Measurements from ENCODE around the gene KCNJ10.
A peak's percentile ranks its signal among the peaks of the same experiment; 100 is the strongest.

The KCNJ10 gene

DNA sequence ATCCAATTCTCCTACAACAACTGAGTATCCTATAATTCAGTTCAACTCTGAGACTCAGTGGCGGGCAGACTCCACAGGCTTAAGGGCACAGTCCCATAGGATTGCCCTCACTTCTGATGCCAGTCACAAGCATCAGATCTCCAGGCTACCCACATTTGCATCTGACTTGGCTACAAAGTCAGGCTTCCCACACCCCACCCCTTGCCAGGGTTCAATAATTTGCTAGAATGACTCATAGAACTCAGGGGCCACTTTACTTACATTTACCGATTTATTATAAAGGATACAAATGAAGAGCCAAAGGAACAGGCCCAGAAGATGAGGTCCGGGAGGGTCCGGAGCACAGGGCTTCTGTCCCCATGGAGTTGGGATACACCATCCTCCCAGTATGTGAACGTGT lies 80.0 kb downstream of the KCNJ10 start:
- no peak for DNase-seq

DNA sequence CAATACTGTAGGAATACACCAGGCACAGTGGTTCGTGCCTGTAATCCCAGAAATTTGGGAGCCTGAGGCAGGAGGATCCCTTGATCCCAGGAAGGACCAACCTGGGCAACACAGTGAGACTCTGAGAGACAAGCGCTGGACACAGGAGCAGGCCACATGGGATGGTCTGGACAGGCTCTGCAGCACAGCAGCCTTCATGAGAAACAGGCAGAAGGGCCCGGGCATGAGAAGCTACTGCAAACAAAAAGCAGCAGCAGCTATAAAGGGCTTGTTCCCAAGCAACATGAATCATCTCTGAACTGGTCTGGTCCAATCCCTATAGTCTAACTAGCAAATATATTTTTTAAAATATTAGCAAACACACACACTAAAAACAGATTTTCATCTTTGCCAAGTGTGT lies 80.4 kb downstream of the KCNJ10 start:
- DNase-seq: no peak

DNA sequence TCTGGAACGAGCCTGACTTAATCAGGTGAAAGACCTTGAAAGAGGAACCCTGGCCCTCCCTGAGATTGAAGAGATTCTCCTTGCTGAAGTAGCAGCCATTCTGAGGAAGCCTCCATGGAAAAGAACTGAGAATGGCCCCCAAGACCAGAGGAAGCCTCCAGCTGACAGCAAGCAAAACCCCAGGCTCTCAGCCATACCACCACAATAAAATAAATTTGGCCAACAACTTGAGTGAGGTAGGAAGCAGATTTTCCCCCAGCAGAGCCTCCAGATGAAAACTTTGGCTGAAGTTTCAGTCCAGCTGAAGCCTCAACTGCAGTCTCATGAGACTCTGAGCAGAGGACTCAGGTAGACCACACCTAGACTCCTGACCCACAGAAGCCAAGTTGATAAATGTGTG lies 82.0 kb downstream of the KCNJ10 start:
- no peak for DNase-seq

DNA sequence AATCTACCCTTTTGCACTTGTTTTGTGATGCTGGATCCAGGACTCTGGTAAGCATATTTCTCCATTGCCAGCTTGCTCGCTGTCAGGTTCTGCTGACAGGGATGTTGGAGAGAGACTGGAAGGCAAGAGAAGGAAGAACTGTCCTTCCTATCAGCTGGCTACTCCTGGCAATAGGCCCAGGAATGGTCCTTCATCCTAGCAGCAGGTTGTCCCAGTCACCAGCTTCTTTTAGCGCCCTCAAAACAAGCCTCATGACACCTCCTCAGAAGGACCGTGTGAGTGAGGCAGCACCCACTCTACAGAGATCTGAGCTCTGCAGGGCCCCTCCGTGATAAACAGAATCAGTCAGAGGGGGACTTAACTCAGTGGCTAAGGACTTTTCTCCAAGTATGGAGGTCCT lies 82.8 kb downstream of the KCNJ10 start:
- no peak for DNase-seq

DNA sequence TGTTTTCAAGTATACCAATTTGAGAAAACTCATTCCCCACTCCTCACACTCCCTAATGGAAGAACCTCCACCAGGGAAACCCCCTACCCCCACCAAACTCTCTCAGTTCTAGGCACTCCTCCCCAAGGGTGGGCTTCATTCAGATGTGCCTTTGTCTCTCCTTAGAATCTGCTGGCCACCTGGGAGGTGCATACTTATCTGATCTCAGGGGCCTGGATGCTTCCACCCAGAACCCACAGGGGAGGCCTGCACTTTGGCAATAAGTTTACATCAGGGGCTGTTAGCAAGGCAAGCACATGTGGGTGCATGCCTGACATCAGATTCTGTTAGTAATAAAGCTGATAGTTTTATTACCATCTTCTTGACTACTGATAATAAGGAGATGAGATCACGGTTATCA lies 83.4 kb downstream of the KCNJ10 start:
- no peak for DNase-seq

DNA sequence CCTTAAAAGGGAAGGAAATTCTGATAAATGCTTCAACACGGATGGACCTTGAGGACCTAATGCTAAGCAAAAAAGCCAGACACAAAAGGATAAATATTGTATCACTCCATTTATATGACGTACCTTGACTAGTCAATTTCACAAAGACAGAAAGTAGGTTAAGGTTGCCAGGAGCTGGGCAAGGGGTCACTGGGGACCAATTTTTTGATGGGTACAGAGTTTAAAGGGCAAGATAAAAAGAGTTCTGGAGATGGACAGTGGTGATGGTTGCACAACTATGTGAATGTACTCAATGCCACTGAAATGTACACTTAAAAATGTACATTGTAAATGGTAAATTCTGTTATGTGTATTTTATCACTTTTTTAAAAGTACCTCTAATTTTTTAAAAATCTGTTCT lies 83.9 kb downstream of the KCNJ10 start:
- DNase-seq: no peak

DNA sequence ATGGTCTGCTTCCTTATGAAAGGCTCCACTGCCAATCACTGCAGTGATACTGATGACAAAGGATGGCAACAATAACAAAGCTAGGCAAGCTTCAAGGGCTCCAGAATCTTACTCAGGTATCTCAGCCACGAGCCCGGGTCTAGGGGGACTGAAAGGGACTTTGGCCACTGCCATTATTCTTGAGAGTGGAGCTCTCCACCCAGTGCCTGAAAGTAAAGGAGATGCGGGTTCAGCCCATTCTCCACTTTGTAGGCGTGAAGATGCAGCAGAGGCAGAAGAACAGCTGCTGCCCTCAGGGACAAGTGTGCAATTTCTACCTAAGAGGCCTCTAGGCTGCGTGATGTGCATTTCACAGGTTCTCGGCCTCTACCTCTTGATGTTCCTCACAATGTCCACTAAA lies 84.5 kb downstream of the KCNJ10 start:
- DNase-seq: no peak

DNA sequence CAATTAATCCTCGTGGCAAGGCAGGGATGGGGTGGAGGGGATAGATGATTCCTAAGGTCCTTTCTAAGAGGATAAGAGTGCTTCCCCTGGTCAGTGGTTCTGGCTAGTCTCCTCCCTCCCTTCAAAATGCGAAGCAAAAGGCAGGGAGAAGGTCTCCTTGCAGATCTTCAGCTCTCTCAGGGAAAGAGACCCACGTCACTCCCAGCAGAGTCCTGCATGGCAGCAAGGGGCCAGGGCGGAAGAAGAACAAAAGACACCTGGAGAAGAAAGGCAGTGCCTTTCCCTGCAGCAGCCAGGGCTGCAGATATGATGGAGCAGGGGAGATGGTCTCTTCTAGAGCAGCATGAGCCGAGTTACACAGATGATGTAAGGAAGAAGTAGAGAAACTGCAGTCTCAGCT lies 86.3 kb downstream of the KCNJ10 start:
- no peak for DNase-seq

DNA sequence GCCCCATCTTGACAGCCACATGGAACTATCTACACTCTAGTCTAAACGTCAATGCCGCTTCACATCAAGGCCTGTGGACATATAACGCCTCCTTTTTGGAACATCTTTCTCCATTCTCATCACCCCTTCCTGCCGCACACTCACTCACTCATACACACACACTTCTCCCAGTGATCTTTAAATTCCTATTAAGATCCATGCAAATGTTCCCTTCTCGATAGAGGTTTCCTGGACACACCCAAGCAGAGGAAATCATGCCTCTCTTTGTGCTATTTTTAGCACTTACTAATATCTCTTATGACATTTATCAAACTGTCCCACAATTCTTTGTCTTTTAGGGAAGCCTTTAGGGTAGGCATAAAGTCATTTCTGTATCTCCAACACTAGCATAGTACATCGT lies 87.7 kb downstream of the KCNJ10 start:
- DNase-seq: no peak

DNA sequence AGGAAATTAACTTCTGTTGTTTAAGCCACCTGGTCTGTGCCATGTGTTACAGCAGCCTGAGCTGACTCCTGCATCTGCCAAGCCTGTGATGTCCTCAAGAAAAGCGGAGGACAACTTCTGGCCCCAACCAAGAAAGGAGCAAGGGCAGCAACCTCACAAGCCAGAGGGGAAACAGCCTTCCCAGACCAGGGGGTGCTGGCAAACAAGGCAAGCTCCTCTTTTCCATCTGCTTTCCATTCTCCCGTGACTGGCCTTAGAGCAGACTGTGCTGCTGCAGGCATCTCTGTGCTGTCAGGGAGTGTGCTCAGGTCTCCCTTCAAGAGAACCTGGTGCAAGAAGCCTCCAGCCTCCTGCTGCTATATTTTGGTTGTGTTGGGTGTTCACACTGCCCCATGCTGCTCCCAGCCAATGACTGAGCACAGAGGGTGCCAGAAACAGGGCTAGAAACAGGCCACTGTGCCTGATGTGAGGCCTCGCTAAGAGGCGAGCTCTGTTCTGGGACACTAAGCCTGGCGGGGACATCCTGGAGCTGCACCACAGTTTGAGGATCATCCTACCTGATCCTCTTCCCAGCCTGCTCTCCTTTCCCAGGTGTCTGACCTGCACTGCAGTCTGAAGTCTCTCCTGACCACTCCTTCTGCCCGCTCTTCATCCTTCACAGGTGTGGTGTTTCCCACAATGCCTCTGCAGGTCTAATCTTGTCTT lies 88.5 kb downstream of the KCNJ10 start:
- DNase-seq: no peak

DNA sequence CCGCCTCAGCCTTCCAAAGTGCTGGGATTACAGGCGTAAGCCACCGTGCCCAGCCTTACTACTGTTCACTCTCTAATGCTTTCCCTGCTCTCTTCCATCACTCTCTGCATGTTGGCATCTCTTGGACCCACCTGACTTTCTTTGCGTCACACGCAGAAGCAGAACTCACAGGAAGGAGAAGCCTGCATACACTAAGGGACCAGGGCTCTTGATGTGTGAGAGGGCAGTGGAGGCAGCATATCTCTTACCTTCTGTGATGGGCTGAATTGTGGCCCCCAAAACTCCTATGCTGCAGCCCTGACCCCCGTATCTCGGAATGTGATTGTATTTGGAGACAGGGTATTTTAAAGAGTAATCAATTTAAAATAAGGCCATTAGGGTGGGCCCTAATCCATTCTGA lies 89.2 kb downstream of the KCNJ10 start:
- DNase-seq: no peak

DNA sequence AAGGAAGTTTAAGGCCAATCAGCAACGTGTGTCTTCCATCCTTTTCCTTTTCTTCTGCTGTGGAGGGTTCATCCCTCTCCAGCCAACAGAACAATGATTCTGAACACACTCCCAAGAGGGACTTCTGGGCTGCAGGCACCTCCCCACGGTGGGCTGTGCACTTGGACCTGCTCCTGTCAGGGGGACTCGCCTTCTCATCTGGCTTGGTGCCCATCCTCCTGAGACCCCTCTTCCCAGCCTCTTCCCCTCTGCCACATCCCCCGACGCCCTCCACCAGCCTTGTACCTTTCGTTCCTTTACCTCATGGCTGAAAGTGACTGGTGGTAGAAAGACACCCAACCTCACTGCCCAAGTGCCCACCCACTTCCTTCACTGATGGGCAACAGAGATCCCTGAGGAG lies 89.9 kb downstream of the KCNJ10 start:
- DNase-seq: no peak

DNA sequence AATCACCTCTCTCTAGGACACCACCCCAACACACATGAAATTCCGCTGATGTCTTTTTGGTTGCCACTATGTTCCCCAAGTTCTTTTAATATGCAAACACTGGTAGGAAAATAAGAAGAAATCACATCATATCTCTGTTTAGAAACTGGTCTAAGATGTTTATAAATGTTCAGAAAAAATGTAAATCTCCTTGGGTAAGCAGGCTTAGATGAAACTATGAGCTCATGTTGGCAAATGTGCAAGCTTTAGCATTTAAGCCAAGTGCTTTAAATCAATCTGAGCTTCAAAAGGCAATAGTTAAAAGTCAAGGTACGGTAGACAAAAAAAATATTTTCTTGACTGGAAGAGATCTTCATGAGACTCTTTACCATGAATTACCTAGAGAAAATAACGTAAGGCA lies 90.7 kb downstream of the KCNJ10 start:
- DNase-seq: no peak

DNA sequence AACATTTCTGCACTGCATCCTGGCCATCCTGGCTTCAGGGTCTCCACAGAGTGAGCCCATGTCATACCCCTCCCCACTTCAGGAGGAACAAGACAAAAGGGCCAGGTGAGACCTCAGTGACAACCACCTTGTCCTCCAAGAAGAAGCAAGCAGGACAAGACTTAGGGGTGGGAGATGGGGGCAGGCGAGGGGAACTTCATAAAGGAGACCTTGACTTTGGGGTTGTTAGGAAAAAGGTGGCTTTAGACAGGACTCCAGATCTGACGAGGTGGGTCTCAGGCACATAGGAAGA lies 91.9 kb downstream of the KCNJ10 start:
- DNase-seq: no peak

DNA sequence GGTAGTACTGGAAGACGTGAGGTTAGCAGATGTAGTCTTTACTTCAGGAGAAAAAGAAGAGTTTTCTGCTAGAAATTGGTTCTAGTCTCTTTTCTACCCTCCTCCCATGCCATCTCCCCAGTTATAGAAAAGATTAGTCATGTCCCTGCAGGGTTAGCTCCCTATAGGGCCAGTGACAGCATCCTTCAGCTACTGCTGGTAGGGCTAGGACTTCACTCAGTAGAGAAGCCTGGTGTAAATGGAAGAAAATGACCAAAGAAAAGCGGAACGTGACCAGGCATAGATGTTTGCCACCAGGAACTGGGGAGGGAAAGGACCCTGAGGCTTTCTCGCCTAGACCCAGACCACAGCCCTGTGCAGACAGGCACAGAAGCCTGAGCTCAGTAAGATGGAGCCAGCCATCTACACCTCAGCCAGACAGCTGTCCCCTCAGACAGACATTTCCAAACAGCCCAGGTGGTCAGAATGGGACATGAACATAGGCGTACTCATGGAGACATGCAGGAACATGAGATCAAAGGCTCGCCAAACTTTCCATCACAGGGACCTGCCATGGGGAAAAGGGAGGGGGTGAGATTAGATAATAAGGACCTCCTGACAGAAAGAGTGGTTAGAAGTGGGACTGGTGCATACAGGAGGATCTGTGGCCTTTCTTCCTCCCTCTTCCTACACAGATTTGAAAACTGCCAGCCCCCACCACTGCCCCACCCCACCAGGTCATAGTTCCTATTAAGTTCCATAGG lies 92.4 kb downstream of the KCNJ10 start:
- DNase-seq: no peak

DNA sequence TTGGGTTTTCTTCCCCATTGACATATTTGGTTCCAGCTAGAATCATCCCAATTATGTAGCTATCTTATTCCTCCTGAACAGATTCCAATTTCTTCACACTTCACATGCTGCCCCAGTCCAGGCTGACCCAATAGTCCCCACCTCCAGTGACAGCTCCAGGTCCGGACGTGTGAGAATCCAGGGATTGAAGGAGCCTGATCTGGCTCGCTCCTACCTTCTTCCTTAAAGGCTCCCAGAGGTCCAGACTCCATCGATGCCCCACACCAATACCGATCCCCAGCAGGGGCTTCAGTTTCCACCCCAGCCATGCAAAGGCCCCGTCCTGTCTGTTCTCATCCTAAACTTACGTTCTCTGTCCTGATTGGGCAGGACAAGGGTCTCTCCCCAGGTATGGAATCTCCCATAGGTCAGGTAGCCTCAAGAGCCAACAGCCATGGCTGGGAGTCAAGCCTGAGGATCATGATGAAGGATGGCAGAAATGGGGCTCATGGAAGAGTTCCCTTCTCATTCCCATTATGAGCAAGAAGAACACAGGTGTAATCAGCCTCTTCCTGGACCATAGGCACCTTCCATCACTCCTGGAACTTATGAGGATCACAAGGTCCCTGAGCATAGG lies 95.5 kb downstream of the KCNJ10 start:
- DNase-seq: no peak

DNA sequence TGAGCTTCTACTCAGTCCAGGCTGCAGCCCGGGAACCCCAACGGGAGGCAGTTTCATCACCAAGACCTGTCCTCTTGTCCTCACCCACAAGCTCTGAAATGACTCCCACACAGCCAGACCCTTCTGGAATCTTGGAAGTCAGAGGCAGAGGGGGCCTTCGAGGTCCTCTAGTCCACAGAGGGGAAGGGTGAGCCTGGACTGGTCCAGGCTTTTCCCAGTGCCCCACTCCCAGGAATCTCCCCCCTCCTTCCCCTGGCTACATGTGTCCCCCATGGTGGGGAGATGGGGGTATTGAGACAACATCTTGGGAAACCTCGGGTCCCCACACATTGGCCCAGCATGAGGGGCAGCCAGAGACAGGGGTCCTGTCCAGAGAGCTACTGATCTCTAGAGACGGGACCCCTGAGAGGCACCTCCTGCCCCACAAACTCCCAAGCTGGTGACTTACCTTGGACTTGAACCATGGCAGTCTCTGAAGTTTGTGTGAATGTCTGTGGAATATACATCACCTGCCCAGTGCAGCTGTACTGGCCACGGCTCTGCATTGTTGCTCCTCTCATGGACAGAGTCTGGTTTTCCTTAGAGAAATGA lies 96.5 kb downstream of the KCNJ10 start:
- no peak for DNase-seq

DNA sequence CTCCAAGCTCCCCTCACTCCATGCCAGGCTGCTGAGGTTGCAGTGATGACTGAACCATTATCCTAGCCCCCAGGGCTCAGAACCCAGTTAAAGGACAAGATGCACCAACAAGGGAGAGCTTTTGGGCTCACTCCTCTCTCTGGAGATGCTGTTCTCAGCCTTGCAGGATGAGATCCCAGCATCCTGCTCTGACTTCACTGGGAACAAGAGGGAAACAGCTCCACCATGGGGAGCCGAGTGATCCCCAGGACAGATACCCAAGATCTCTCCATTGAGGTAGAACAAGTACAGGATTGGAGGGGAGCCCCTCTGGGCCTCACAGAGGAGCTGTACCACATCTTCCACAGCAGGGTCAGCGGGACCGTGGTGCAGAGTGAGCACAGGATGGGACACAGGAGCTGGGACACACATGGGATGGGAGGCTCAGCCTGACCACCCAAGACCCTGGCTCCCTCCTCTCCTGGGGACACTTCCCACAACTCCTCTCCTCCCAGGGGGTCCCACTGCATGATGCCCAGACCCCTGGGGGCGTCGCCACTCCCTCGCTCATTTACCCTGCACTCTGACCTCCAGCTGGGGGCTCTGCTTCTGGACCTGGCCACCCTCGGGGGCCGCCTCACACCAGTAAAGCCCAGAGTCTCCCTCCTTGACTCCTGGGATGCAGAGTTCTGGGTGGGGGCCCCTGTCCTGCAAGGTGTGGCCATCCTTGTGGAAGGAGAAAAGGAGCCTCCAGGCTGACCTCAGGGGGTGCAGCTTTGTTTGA lies 97.3 kb downstream of the KCNJ10 start:
- no peak for DNase-seq

DNA sequence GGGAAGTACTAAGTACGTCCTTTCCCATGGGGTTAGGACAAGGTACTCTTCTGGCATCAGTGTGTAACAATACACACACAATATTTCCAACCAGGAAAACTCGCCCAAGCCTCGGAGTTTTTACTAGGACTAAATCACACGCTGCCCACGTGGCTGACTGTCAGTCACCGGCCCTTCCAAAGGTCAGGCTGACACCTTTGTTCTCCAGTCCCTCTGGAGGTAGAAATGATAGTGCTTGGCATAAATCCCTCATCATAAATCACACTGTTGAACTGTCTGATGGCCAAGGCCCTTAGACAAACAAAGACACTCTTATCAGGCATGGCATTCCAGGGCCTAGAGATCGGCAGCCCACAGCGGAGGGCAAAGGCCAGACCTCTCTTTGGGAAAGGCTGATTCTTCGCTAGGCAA lies 99.0 kb downstream of the KCNJ10 start:
- DNase-seq: peak in 1 of 14 donors; percentile 1

DNA sequence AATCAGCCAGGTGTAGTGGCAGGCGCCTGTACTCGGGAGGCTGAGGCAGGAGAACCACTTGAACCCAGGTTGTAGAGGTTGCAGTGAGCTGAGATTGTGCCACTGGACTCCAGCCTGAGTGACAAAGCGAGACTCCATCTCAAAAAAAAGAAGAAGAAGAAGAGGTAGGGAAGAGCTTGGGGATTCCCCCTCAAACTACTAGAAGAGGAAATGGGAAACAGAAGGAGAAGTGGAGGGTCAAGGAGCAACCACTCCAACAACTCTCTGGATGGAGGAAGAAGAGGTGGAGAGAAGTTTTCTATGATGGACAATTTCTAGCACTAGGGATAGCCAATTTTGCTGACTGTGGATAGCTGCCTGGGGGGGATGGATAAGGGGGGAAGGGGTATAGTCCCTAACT lies 101.1 kb downstream of the KCNJ10 start:
- no peak for DNase-seq

DNA sequence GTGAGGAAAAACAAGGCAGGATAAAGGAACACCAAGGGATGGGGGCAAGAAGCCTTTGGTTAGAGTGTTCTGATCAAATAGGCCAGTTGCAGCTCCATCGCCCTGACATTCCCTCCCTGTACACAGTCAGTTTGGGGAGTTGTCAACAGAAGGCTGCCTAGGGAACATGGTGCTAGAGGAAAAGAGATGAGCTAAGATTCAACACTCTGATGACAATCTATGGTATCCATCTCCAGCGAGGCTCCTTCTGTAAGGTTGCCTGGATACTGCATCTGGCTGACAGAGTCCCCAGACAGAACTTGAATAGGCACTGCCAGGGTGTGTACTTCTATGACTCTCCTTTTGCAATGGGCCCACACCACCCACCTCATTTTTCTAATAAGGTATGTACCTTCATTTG lies 104.7 kb downstream of the KCNJ10 start:
- DNase-seq: no peak

DNA sequence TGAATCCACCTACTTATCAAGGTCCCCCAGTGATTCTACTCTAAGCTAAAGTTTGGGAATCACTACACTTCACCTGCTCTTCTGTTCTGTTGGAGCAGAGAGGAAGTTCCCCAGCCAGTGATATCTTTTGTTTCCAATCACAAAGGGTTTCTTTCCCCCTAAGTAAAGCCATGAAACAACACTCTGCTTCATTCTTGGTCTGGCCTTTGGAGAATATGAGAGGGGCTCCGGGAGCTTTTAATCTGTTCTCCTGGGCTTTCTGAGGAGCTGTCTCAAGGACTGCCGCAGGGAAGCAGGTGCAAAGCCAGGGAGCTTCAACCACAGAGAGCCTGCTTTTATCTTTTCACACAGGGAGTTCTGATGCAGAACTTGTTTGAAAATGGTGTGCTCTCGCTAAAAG lies 105.8 kb downstream of the KCNJ10 start:
- no peak for DNase-seq

DNA sequence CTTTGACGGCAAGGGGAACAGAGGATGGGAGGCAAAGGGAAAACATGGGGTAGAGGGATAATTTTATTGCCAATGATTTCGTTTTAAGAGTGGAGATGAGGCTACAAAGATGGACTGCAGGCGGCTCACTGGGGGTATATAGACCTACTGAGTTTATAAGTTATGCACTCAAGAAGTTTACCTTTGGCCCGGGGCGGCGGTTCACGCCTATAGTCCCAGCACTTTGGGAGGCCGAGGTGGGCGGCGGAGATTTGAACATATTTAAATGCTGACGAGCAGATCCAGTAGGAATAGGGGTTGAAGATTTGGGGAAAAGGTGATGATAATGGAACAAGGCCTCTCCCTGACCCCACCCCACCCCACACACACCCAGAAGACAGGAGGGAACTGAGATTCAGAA lies 107.8 kb downstream of the KCNJ10 start:
- DNase-seq: no peak

Measured in C1 segment of cervical spinal cord (tissue), 14 donors.